ENCODE results near the gene SIN3A. TPM values are rescaled to one million over a fixed set of nuclear protein-coding genes. Genes with fewer than 3 reads are reported as not detected.
A peak's percentile ranks its signal among the peaks of the same experiment; 100 is the strongest.

The SIN3A gene
- total RNA-seq, 1 donor from 2014 or later, result 86.6 TPM

DNA sequence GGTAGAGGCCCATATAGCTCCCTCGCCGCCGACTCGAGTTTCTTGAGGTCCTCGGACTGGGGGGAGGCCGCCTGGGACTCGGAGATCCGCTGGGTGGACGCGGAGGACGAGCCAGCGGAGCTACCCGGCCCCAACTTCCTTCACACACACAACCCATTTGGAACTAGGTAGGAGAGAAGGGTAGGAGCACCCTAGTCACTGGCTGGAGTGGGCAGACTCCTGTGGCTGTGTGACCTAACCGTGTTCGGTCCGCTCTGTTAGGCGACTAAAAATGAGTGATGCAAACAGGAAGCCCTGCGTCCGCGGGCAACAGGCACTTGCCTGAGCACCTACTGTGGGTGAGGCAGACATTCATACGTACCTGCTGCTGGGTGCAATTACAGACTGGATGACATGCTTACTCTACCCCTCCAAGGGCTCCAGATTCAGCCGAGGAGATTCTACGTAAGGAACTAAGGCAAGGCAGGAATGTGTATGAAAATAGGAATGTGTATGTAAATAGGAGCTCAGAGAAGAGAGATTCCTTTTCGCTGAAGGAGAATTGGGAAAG, 4.6 kb upstream of the SIN3A start:
- Mint-ChIP-seq H3K27ac (peak overlapping the region; percentile 85), H3K4me1 (peaks cover 15% of the 10 kb centered on the region), H3K9me3 (no peaks in the 10 kb centered on the region), H3K4me3 (peak overlapping the region; percentile 80), H3K27me3 (ENCODE audit: low read depth) (no peaks in the 10 kb centered on the region), H3K36me3 (no peaks in the 10 kb centered on the region)
- TF ChIP-seq CTCF (IDR thresholded peaks at IDR 0.05; ENCODE audit: unreplicated experiment), result no peak
- DNase-seq (ENCODE audit: low spot score in 2 of 2, unreplicated experiment in 2 of 2), result no peak

DNA sequence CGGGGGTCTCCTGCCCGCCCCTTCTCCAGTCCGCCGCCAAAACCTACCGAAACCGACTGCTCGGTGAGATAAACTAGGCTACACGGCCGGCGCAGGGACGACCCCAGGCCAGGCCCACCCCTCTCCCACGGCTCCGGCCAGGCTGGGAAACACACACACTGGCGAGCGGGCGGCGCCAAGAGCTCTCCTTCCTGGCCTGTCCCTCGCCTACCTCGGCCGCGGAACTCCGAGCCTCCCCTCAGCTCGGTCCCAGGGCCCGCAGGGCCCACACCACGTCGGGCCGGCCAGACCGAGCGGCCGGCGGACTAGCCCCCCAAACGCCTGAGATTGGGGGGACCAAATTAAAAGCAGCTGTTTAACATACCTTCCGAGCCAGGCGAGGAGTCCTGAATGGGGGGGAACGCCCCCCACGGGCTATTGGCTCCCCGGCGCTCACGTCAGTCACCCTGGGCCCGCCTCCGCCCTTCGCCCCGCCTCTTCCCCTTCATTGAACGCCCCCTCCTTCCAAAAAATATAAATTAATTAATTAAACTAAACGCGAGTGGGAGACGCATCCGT, 4.0 kb upstream of the SIN3A start:
- H3K9me3 Mint-ChIP-seq, result no peaks in the 10 kb centered on the region
- no peaks in the 10 kb centered on the region for H3K36me3 Mint-ChIP-seq
- H3K27ac Mint-ChIP-seq, result peak overlapping the region; percentile 85
- no peak for TF ChIP-seq CTCF (IDR thresholded peaks at IDR 0.05; ENCODE audit: unreplicated experiment)
- no peaks in the 10 kb centered on the region for H3K27me3 Mint-ChIP-seq (ENCODE audit: low read depth)
- peak; percentile 81 to 87 for DNase-seq (ENCODE audit: low spot score in 2 of 2, unreplicated experiment in 2 of 2)
- peaks cover 15% of the 10 kb centered on the region for H3K4me1 Mint-ChIP-seq
- H3K4me3 Mint-ChIP-seq, result peak overlapping the region; percentile 80

DNA sequence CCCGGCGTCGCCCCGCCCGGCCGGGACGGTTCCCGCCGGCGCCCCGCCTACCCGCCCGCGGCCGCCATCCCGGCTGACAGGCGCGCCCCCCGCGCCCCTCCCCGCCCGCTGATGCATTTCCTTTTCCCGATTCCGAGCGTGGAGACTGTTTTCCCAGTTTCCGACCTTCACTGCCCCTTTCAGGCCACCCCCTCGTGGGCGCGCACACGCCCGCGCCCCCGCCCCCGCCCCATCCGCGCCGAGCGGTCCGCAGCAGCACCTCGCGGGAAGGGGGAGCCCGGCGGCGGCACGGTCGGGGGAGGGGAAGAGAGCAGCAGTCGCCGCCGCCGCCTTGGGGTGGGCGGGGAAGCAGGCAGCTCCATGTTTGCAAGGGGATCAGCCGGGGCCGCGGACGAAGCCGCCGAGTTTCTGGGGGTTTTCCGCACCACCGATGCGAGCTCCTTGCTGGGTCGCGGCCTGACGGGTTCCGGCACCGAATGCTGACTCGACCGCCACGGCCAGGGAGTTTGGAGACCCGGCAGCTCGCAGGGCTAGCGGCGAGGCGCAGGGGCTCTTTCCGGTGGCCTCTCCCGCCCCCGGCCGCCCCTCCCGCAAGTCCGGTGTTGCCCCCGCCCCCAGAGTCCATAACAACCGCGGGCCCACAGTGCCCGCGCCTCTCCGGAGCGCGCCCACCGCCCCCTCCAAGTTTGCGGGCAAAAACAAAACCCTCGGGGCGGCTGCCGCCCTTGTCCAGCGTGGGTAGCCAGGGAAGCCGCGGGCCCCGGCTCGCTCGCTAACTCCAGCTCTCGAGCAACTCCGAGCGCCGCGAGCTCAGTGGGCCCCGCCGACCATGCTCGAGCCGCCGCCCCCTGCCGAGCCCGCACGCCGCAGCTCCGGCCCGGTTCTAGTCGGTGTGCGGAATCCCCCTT, 3.2 kb upstream of the SIN3A start:
- DNase-seq (ENCODE audit: low spot score in 2 of 2, unreplicated experiment in 2 of 2), result peak; percentile 71 to 81
- Mint-ChIP-seq H3K27me3 (ENCODE audit: low read depth) (no peaks in the 10 kb centered on the region), H3K27ac (peak overlapping the region; percentile 85)

GRCh38 chr15:75453703-75454470, 2.4 kb upstream of the SIN3A start:
- peak overlapping the region; percentile 99 for H3K27ac Mint-ChIP-seq
- no peaks in the 10 kb centered on the region for H3K27me3 Mint-ChIP-seq (ENCODE audit: low read depth)

More for the DNA sequence above, 3.2 kb upstream of the SIN3A start:
- no peaks in the 10 kb centered on the region for H3K36me3 Mint-ChIP-seq
- H3K4me3 Mint-ChIP-seq, result peak overlapping the region; percentile 80
- peaks cover 19% of the 10 kb centered on the region for H3K4me1 Mint-ChIP-seq
- no peaks in the 10 kb centered on the region for H3K9me3 Mint-ChIP-seq
- no peak for TF ChIP-seq CTCF (IDR thresholded peaks at IDR 0.05; ENCODE audit: unreplicated experiment)

More at GRCh38 chr15:75453703-75454470, 2.4 kb upstream of the SIN3A start:
- no peak for TF ChIP-seq CTCF (IDR thresholded peaks at IDR 0.05; ENCODE audit: unreplicated experiment)
- peaks cover 25% of the 10 kb centered on the region for H3K4me1 Mint-ChIP-seq
- peak overlapping the region; percentile 93 for H3K4me3 Mint-ChIP-seq
- peak; percentile 95 to 97 for DNase-seq (ENCODE audit: low spot score in 2 of 2, unreplicated experiment in 2 of 2)
- no peaks in the 10 kb centered on the region for H3K9me3 Mint-ChIP-seq
- no peaks in the 10 kb centered on the region for H3K36me3 Mint-ChIP-seq

All from mesothelial cell of epicardium (in vitro differentiated cells).